Gastrocnemius medialis (tissue), 4 donors: ENCODE results near the gene MAP3K5. TPM values are rescaled to one million over a fixed set of nuclear protein-coding genes. Genes with fewer than 3 reads are reported as not detected.
"Not testable (repeated sequence)": the region's sequence is repeated elsewhere in the genome, so short reads cannot be mapped to it uniquely, and the experiment has no call there.

Experiments
- ATAC-seq, 2 donors: fragments of 150-250 bp; one replicate each; pipeline ENCODE4 v1.9.1; 2016
- DNase-seq, 2 donors: peaks; one replicate each; pipeline ENCODE4 v3.0.0-alpha.2; 2019
- H3K27ac ChIP-seq, 4 donors: fragments of 200-600 bp; sonication (generic); 1 replicate in 1 of 4; 2 replicates in 3 of 4; pipeline ENCODE4 v1.5.1; 2016 to 2018; ENCODE audit warnings: mild to moderate bottlenecking in 2 of 4, moderate library complexity in 1 of 4
- H3K27me3 ChIP-seq, 3 donors: fragments of 200-600 bp; sonication (generic) in 2 of 3; 1 replicate in 1 of 3; 2 replicates in 2 of 3; pipeline versions ENCODE4 v1.5.1 to v1.6.0; 2016 to 2019; ENCODE audit warnings: mild to moderate bottlenecking in 1 of 3, moderate library complexity in 1 of 3
- H3K36me3 ChIP-seq, 2 donors: fragments of 200-600 bp; sonication (generic) in 1 of 2; one replicate each; pipeline ENCODE4 v1.5.1; 2017 to 2018
- H3K4me1 ChIP-seq, 2 donors: fragments of 200-600 bp; sonication (generic) in 1 of 2; one replicate each; pipeline ENCODE4 v1.5.1; 2016 to 2017; ENCODE audit warnings: mild to moderate bottlenecking in 2 of 2
- H3K4me3 ChIP-seq, 4 donors: fragments of 200-600 bp; sonication (generic) in 3 of 4; 1 replicate in 1 of 4; 2 replicates in 3 of 4; pipeline ENCODE4 v1.5.1; 2016 to 2019; ENCODE audit warnings: mild to moderate bottlenecking in 2 of 4
- H3K9me3 ChIP-seq, 3 donors: fragments of 200-600 bp; sonication (generic) in 2 of 3; 1 replicate in 1 of 3; 2 replicates in 2 of 3; pipeline ENCODE4 v1.5.1; 2016 to 2019
- POLR2A ChIP-seq, 2 donors: fragments of 450-650 bp; IDR thresholded peaks; one replicate each; pipeline ENCODE4 v1.6.1; 2017; ENCODE audit warnings: antibody characterized with exemption in 2 of 2, mild to moderate bottlenecking in 2 of 2, moderate library complexity in 2 of 2
- in situ Hi-C, 4 donors: fragments of 200-750 bp; cut with MboI; loops; one replicate each; pipeline versions ENCODE4 v1.15.0 to v1.8.0; 2017; ENCODE audit warnings: low sequenced_read_pairs in 4 of 4
- intact Hi-C: fragments of 100-400 bp; cut with DNase I; formaldehyde crosslinking; loops from one replicate; pipeline ENCODE4 v1.15.1; 2023; ENCODE audit warnings: low total_unique reads
- total RNA-seq, 4 donors: library from RNA; depleted of rRNA; stranded (reverse); fragments of >200 nt; gene quantifications; one replicate each; pipeline versions ENCODE4 v1.1.0 to v1.2.3, GENCODE V29; 2016
- TF ChIP-seq, protein P1 (sequence below), 5 experiments: fragments of 450-650 bp in 3 of 5; fragments of 200-600 bp in 2 of 5; sonication (generic) in 2 of 5; IDR thresholded peaks in 4 of 5; conservative IDR thresholded peaks in 1 of 5; 1 replicate in 4 of 5; 2 replicates in 1 of 5; pipeline ENCODE4 v1.5.1; 2016 to 2019; ENCODE audit warnings: antibody characterized with exemption in 5 of 5, mild to moderate bottlenecking in 3 of 5, moderate library complexity in 3 of 5

Gene MAP3K5
- total RNA-seq, 4 donors from 2014 or later = 2.9 to 46.9 (median 4.9) TPM

DNA sequence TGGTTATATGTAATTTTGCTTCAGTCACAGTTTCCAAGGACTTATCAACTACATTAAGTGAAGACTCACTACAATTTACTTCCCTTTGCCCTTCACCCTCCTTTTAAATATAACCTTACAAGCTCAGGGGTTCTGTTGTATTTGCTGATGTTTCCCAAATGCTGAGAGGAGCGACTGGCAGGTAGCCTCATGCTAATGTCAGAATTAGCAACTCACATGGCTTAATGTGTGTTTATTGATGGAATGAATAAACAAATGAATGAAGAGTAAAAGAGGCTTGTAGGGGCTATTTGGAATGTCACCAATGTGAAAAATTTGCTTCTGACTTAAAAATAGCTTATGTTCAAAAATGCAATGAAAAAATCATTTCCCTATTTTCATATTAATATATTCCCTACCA is 200.7 kb downstream of the MAP3K5 start:
- Histone ChIP-seq H3K9me3 (no peaks in the 10 kb centered on the region), H3K36me3 (peaks cover 0 to 21% of the 10 kb centered on the region in 2 donors), H3K27ac (no peak overlapping the region), H3K4me1 (peaks cover 5 to 6% of the 10 kb centered on the region in 2 donors), H3K27me3 (no peaks in the 10 kb centered on the region), H3K4me3 (no peak overlapping the region)
- no peak for ATAC-seq
- intact Hi-C loops (no loop called here), in situ Hi-C loops (no loop called here)
- TF ChIP-seq, protein P1, sequence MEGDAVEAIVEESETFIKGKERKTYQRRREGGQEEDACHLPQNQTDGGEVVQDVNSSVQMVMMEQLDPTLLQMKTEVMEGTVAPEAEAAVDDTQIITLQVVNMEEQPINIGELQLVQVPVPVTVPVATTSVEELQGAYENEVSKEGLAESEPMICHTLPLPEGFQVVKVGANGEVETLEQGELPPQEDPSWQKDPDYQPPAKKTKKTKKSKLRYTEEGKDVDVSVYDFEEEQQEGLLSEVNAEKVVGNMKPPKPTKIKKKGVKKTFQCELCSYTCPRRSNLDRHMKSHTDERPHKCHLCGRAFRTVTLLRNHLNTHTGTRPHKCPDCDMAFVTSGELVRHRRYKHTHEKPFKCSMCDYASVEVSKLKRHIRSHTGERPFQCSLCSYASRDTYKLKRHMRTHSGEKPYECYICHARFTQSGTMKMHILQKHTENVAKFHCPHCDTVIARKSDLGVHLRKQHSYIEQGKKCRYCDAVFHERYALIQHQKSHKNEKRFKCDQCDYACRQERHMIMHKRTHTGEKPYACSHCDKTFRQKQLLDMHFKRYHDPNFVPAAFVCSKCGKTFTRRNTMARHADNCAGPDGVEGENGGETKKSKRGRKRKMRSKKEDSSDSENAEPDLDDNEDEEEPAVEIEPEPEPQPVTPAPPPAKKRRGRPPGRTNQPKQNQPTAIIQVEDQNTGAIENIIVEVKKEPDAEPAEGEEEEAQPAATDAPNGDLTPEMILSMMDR (IDR thresholded peaks at IDR 0.05 in 4 of 5, conservative IDR thresholded peaks at IDR 0.05 in 1 of 5) = no peak
- TF ChIP-seq POLR2A (IDR thresholded peaks at IDR 0.05) = no peak
- no peak for DNase-seq

DNA sequence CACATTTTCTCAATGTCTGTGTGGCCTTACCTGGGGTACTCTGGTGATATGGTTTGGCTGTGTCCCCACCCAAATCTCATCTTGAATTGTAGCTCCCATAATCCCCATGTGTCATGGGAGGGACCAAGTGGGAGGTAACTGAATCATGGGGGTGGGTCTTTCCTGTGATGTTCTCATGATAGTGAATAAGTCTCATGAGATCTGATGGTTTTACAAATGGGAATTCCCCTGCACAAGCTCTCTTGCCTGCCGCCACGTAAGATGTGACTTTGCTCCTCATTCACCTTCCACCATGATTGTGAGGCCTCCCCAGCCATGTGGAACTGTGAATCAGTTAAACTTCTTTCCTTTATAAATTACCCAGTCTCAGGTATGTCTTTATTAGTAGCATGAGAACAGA is 201.4 kb downstream of the MAP3K5 start:
- H3K27ac ChIP-seq, H3K27me3 ChIP-seq, intact Hi-C loops, ATAC-seq, H3K9me3 ChIP-seq, in situ Hi-C loops, DNase-seq, H3K4me3 ChIP-seq: not testable (repeated sequence)
- peaks cover 12 to 14% of the 10 kb centered on the region in 2 donors for H3K4me1 ChIP-seq
- peaks cover 0 to 21% of the 10 kb centered on the region in 2 donors for H3K36me3 ChIP-seq

DNA sequence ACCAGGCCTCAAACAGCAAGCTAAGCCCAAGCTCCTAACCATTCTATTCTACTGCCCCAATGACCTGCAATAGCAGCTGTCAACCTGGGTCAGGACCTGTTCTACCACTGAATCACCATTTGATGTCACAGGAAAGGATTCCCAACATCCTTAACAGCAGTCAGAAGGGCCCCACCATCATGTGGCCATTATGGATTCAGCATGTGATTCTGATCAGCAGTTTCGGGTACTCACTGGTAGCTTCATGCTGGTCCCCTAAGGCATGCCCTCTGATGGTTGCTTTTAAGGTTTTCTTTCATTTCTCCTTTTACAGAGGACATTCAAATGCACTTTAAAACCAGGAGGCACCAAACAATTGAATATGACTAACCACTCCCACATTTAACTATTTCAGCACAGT is 204.8 kb downstream of the MAP3K5 start:
- no peak for DNase-seq
- Histone ChIP-seq H3K27me3 (no peaks in the 10 kb centered on the region), H3K36me3 (peaks cover 0 to 20% of the 10 kb centered on the region in 2 donors), H3K9me3 (no peaks in the 10 kb centered on the region), H3K4me3 (no peak overlapping the region), H3K4me1 (peaks cover 30 to 38% of the 10 kb centered on the region in 2 donors), H3K27ac (peak overlapping the region; percentile 50 to 81 (median 68))
- intact Hi-C loops = loop anchor here (2.0 to 10.0 kb wide), 2 partner anchors 17 to 627 kb away; partner anchors contain the start of gene IFNGR1
- ATAC-seq = no peak
- in situ Hi-C loops = no loop called here
- TF ChIP-seq, protein P1 (IDR thresholded peaks at IDR 0.05 in 4 of 5, conservative IDR thresholded peaks at IDR 0.05 in 1 of 5) = no peak
- TF ChIP-seq POLR2A (IDR thresholded peaks at IDR 0.05) = no peak

DNA sequence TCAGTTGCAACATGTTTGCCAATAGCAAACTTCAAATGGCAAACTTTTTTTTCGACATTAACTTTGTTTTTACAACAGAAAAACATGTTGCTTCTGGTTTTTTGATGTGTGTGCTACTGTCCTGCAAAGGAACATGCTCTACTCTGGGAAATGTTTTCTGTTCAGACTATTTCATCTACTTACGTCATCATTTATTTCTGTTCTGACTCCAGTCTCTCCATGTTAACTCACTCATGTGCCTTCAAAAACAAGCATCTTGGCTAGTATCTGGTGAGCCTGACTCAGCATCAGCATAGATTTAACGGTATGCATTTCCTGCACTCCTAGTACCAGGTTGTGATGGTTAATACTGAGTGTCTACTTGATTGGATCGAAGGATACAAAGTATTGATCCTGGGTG is 206.0 kb downstream of the MAP3K5 start:
- Histone ChIP-seq H3K36me3 (peaks cover 0 to 8% of the 10 kb centered on the region in 2 donors), H3K27me3 (no peaks in the 10 kb centered on the region), H3K4me1 (peaks cover 30 to 38% of the 10 kb centered on the region in 2 donors), H3K4me3 (no peak overlapping the region), H3K27ac (peak overlapping the region; percentile 50 to 81 (median 68)), H3K9me3 (no peaks in the 10 kb centered on the region)
- intact Hi-C loops (loop anchor here (2.0 to 10.0 kb wide), 2 partner anchors 19 to 629 kb away; partner anchors contain the start of gene IFNGR1), in situ Hi-C loops (no loop called here)
- peak; percentile 7 to 37 for TF ChIP-seq POLR2A (IDR thresholded peaks at IDR 0.05)
- TF ChIP-seq, protein P1 (IDR thresholded peaks at IDR 0.05 in 4 of 5, conservative IDR thresholded peaks at IDR 0.05 in 1 of 5) = no peak
- DNase-seq (peak in 1 of 2 donors; percentile 7), ATAC-seq (peak; percentile 92 to 96)

GRCh38 chr6:136585523-136585922 is 206.8 kb downstream of the MAP3K5 start:
- DNase-seq, H3K27me3 ChIP-seq, in situ Hi-C loops, H3K36me3 ChIP-seq, H3K4me3 ChIP-seq, H3K9me3 ChIP-seq: not testable (repeated sequence)
- H3K27ac ChIP-seq = peak overlapping the region; percentile 50 to 81 (median 68)
- ATAC-seq = peak in 1 of 2 donors; percentile 15
- peaks cover 30 to 38% of the 10 kb centered on the region in 2 donors for H3K4me1 ChIP-seq
- intact Hi-C loops = loop anchor here (10.0 kb wide), 1 partner anchor 629 kb away; the partner anchor contains the start of gene IFNGR1

DNA sequence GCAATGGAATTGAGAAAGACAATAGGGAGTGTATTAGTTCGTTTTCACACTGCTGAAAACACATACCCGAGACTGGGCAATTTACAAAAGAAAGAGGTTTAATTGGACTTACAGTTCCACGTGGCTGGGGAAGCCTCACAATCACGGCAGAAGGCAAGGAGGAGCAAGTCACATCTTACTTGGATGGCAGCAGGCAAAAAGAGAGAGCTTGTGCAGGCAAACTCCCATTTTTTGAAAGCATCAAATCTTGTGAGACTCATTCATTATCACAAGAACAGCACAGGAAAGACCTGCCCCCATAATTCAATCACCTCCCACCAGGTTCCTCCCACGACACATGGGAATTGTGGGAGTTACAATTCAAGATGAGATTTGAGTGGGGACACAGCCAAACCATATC is 208.0 kb downstream of the MAP3K5 start:
- in situ Hi-C loops (loop anchor here in 1 of 4 donors (5.0 kb wide), 1 partner anchor 213 kb away; no protein-coding TSS in a partner anchor), intact Hi-C loops (loop anchor here (1.0 to 10.0 kb wide), 2 partner anchors 208 to 631 kb away; partner anchors contain the start of genes IFNGR1 and MAP3K5)
- ATAC-seq, H3K36me3 ChIP-seq, DNase-seq, H3K4me3 ChIP-seq, H3K27me3 ChIP-seq, H3K9me3 ChIP-seq: not testable (repeated sequence)
- Histone ChIP-seq H3K27ac (peak overlapping the region in 1 of 4 donors; percentile 25), H3K4me1 (peaks cover 30 to 38% of the 10 kb centered on the region in 2 donors)
